ENCODE measurements around the gene MICAL2.

Gene MICAL2

DNA sequence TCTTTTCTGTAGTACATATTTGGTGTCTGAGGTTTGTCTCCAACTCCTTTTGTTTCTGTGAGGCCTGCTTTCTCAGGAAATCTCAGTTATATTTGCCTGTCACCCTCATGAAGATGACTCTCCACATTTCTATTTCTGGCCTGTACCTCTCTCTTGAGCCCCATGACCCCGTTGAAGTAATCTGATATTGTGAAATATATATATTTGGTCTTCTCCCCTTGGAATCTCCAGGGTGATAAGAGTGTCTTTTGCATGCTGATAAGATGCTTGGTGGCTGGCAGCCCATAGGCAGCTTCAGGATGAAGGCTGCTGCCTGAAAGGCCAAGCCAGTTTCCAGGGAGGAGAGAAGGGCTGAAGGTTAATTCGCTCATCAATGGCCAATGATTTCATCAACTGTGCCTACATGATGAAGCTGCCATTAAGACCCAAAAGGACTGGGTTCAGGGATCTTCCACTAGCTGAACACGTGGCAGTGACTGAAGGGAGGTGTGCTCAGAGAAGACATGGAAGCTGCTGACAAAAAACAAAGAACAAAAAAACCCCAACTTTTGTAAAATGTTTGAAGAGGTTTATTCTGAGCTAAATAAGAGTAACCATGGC lies 67.4 kb downstream of the MICAL2 start:
- FAIRE-seq = no peak
- TF ChIP-seq POLR2AphosphoS5 (IDR thresholded peaks at IDR 0.05; ENCODE audit: low read depth, low read length) (no peak), TAF1 (IDR thresholded peaks at IDR 0.05; ENCODE audit: low read depth, low read length) (no peak), POU2F2 (IDR thresholded peaks at IDR 0.05; ENCODE audit: low read depth, low read length) (no peak), PAX5 (IDR thresholded peaks at IDR 0.05; ENCODE audit: insufficient read depth, low read length, severe bottlenecking) (no peak), SPI1 (IDR thresholded peaks at IDR 0.05; ENCODE audit: low read depth, low read length) (no peak), POLR2A (IDR thresholded peaks at IDR 0.05; ENCODE audit: low read depth, low read length) (no peak)
- no peak for DNase-seq (ENCODE audit: insufficient read length, low spot score)

DNA sequence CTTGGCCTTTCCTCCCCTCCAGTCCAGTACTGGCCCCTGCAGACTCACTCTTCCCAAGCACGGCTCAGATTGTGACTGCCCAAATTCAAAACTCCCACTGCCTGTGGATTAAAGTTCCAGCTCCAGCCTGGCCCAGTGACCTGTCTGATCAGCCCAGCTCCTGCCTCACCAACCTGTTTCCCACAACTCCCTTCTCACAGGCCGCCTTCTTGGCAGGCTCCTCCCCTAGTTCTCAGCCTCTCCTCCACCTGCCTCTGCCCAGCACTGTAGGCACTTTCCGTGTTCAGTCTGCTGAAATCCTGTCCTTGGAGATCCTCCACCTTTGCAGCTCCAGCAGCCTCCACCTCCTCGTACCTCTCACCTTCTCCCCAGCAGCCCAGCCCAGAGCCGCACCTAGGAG lies 68.6 kb downstream of the MICAL2 start:
- TF ChIP-seq POU2F2 (IDR thresholded peaks at IDR 0.05; ENCODE audit: low read depth, low read length) (no peak), POLR2A (IDR thresholded peaks at IDR 0.05; ENCODE audit: low read depth, low read length) (no peak), TAF1 (IDR thresholded peaks at IDR 0.05; ENCODE audit: low read depth, low read length) (no peak), POLR2AphosphoS5 (IDR thresholded peaks at IDR 0.05; ENCODE audit: low read depth, low read length) (no peak), SPI1 (IDR thresholded peaks at IDR 0.05; ENCODE audit: low read depth, low read length) (no peak)
- DNase-seq (ENCODE audit: insufficient read length, low spot score) (no peak), FAIRE-seq (no peak)

DNA sequence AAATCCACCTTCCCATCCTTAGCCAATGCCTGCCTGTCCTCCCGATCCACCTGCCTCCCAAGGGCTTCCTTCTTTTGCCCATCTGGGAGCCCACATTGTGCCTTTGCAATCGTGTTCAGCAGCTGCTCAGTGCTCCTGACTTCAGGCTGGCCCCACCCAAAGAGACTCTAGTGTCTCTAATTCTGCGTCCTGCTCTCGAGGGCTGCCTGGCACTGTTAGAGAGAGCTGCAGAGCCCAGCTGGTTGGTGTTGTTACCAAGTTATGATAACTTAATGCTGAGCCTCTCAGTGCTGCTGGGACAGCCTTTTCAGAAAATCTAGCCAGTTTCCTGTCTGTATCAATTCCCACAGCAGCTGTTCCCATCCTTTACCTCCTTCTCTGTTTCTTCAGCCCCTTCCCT lies 69.1 kb downstream of the MICAL2 start:
- no peak for FAIRE-seq
- TF ChIP-seq TAF1 (IDR thresholded peaks at IDR 0.05; ENCODE audit: low read depth, low read length) (no peak), PAX5 (IDR thresholded peaks at IDR 0.05; ENCODE audit: insufficient read depth, low read length, severe bottlenecking) (no peak), POLR2AphosphoS5 (IDR thresholded peaks at IDR 0.05; ENCODE audit: low read depth, low read length) (no peak), POU2F2 (IDR thresholded peaks at IDR 0.05; ENCODE audit: low read depth, low read length) (no peak), POLR2A (IDR thresholded peaks at IDR 0.05; ENCODE audit: low read depth, low read length) (no peak), SPI1 (IDR thresholded peaks at IDR 0.05; ENCODE audit: low read depth, low read length) (no peak)
- no peak for DNase-seq (ENCODE audit: insufficient read length, low spot score)

DNA sequence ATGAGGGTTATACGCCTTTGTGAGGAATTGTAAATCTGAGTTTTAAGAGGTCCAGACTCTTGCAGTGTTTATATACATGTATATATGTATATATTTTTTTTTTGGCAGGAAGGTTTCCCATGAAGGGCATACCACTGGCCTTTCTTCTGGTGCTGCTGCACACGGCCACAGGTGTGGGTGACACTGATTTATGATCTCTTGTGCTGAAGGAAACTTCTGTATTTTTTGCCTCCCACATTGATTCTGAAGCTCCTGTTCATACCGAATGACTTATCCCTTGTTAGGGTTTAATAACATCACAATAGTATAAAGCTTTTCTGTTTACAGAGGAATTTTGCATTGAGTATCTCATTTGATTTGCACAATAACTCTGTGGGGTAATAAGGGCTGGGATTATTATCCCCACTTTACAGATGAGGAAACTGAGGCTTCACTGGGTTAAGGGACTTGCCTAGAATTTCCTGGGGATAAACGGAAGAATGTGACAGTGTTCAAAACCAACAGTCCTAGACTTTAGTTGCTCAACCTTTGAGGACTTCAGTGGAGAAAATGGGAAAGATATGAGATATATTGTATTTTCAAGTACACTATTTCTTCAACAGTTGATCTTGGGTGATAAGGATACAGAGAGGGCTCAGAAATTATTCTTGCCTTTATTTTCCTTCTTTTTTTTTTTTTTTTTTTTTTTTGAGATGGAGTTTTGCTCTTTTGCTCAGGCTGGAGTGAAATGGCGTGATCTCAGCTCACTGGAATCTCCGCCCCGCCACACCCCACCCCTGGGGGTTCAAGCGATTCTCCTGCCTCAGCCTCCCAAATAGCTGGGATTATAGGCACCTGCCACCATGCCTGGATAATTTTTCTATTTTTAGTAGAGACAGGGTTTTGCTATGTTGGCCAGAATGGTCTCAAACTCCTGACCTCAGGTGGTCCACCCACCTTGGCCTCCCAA lies 70.1 kb downstream of the MICAL2 start:
- no peak for FAIRE-seq
- TF ChIP-seq POLR2AphosphoS5 (IDR thresholded peaks at IDR 0.05; ENCODE audit: low read depth, low read length) = no peak
- no peak for TF ChIP-seq TAF1 (IDR thresholded peaks at IDR 0.05; ENCODE audit: low read depth, low read length)
- no peak for TF ChIP-seq SPI1 (IDR thresholded peaks at IDR 0.05; ENCODE audit: low read depth, low read length)
- no peak for TF ChIP-seq POU2F2 (IDR thresholded peaks at IDR 0.05; ENCODE audit: low read depth, low read length)
- TF ChIP-seq PAX5 (IDR thresholded peaks at IDR 0.05; ENCODE audit: insufficient read depth, low read length, severe bottlenecking) = no peak
- TF ChIP-seq POLR2A (IDR thresholded peaks at IDR 0.05; ENCODE audit: low read depth, low read length) = no peak

DNA sequence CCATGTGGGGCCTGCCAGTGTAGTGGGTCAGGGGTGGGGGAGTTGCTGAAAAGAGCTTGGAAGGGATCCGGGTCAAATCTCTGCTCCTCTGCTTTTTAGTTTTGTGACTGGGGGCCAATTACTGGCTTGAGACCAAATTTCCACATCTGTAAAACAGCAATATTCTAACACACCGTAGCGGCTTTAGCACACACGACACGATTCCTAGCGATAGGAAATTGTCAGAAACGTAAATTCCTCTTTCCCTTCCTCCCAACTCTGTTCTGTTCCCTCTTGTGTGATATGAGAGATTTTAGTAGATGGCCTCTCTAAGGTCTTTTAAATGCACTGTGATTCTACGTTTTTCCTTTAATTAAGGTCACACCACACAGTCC lies 71.9 kb downstream of the MICAL2 start:
- FAIRE-seq (no peak), DNase-seq (ENCODE audit: insufficient read length, low spot score) (no peak)
- no peak for TF ChIP-seq PAX5 (IDR thresholded peaks at IDR 0.05; ENCODE audit: insufficient read depth, low read length, severe bottlenecking)
- no peak for TF ChIP-seq POLR2AphosphoS5 (IDR thresholded peaks at IDR 0.05; ENCODE audit: low read depth, low read length)
- TF ChIP-seq TAF1 (IDR thresholded peaks at IDR 0.05; ENCODE audit: low read depth, low read length) = no peak
- no peak for TF ChIP-seq SPI1 (IDR thresholded peaks at IDR 0.05; ENCODE audit: low read depth, low read length)
- no peak for TF ChIP-seq POU2F2 (IDR thresholded peaks at IDR 0.05; ENCODE audit: low read depth, low read length)
- no peak for TF ChIP-seq POLR2A (IDR thresholded peaks at IDR 0.05; ENCODE audit: low read depth, low read length)

More for the DNA sequence above, 70.1 kb downstream of the MICAL2 start:
- no peak for DNase-seq (ENCODE audit: insufficient read length, low spot score)

DNA sequence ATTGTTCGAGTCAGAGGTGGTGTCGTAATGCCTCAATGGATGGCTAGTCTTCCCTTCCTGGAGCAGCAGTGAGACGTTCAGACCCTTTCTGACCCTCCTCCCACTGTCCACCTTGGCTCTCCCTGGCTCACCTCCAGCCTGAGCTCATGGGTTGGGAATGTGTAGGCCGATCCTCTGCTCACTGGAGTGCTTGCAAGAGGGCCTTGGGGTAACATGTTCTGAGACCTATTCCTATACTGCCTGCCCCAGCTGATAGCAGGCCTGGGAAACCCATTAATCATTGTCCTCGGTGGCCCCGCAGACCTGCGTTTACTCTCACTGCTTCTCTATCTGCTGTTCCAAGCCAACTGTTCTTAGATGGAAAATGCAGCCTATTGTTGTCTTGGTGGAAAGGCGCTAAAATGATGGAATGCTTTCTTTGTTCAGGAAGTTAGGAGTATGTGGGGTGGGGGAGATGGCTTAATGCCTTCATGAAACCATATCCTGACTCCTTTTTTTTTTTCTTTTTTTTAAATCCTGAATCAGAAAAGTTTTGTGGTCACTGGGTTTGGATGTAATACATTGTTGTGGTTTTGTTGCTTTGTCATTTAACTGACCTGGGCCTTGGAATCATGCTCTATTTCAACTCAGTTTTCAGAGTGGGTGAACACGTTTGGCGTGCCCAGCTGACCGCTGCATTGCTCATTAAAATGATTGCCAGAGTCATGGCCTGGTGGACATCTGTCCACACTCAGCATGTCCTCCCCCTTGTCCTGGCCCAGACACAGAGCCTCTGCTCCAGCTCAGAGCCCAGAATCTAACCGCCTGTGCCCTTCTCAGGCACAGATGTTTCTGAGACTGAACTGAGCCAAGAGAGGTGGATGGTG lies 72.5 kb downstream of the MICAL2 start:
- FAIRE-seq (no peak), DNase-seq (ENCODE audit: insufficient read length, low spot score) (no peak)
- TF ChIP-seq TAF1 (IDR thresholded peaks at IDR 0.05; ENCODE audit: low read depth, low read length) (no peak), PAX5 (IDR thresholded peaks at IDR 0.05; ENCODE audit: insufficient read depth, low read length, severe bottlenecking) (no peak)

DNA sequence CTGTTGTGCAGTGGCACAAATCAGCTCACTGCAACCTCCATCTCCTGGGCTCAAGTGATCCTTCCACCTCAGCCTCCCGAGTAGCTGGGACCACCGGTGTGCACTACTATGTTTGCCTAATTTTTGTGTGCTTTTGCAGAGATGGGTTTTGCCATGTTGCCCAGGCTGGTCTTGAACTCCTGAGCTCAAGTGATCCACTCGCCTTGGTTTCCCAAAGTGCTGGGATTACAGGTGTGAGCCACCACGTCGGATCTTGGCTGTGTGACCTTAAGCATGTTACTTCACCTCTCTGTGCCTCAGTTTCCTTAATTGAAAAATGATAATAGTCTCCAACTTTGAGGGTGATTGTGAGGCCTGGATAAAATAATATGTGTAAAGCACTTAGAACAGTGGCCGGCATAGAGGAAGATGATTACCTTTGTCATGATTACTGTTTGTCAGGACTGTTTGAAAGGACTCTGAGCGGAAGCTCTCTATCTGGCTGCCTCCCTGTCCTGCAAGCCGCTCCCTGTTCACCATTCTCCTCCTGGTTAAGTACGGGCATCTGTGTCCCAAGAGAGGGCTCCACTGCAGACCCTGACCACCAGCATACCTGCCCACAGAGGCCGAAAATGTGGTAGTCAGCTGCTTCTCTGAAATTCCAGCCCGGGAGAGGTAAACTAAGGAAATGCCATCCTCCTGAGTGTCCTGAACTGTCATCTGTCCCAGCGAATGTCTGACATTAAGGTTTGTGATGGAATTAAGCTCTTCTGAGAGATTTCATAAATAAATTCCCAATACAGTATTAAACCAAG lies 73.6 kb downstream of the MICAL2 start:
- no peak for FAIRE-seq
- no peak for TF ChIP-seq POLR2A (IDR thresholded peaks at IDR 0.05; ENCODE audit: low read depth, low read length)
- no peak for TF ChIP-seq TAF1 (IDR thresholded peaks at IDR 0.05; ENCODE audit: low read depth, low read length)
- no peak for TF ChIP-seq SPI1 (IDR thresholded peaks at IDR 0.05; ENCODE audit: low read depth, low read length)
- TF ChIP-seq POU2F2 (IDR thresholded peaks at IDR 0.05; ENCODE audit: low read depth, low read length) = no peak
- TF ChIP-seq PAX5 (IDR thresholded peaks at IDR 0.05; ENCODE audit: insufficient read depth, low read length, severe bottlenecking) = no peak
- no peak for TF ChIP-seq POLR2AphosphoS5 (IDR thresholded peaks at IDR 0.05; ENCODE audit: low read depth, low read length)
- no peak for DNase-seq (ENCODE audit: insufficient read length, low spot score)

DNA sequence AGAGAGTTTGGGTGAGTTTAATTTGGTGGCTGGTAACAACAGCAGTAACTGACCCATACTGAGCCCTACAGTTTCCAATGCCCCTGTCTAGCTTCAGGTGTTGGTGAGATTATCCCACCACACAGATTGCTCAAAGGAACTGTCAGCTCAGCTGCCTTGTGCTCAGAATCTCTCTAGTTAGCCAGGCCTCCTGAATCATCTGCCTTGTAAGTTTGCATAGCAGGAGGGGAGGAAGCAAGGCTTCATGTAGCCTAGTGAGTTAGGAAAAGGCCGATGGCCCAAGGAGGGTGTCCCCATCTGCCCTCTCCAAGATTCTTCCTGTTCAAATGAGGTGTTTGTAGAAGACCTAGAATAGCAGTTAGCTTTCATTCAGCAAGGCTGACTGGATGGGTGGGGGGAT lies 74.3 kb downstream of the MICAL2 start:
- no peak for TF ChIP-seq POU2F2 (IDR thresholded peaks at IDR 0.05; ENCODE audit: low read depth, low read length)
- TF ChIP-seq POLR2AphosphoS5 (IDR thresholded peaks at IDR 0.05; ENCODE audit: low read depth, low read length) = no peak
- TF ChIP-seq TAF1 (IDR thresholded peaks at IDR 0.05; ENCODE audit: low read depth, low read length) = no peak
- no peak for TF ChIP-seq POLR2A (IDR thresholded peaks at IDR 0.05; ENCODE audit: low read depth, low read length)
- no peak for TF ChIP-seq SPI1 (IDR thresholded peaks at IDR 0.05; ENCODE audit: low read depth, low read length)
- no peak for TF ChIP-seq PAX5 (IDR thresholded peaks at IDR 0.05; ENCODE audit: insufficient read depth, low read length, severe bottlenecking)
- no peak for FAIRE-seq
- DNase-seq (ENCODE audit: insufficient read length, low spot score) = no peak
